Lung (tissue), 12 donors: ENCODE results near the gene RABIF. TPM values are rescaled to one million over a fixed set of nuclear protein-coding genes. Genes with fewer than 3 reads are reported as not detected.

Experiments
- ATAC-seq: fragments of 200-7000 bp; cut with Tn5 transposase; one replicate; pipeline ENCODE4 v1.9.1; 2020; ENCODE audit warnings: moderate number of reproducible peaks; ENCODE audit not compliant: insufficient read depth, low FRiP score
- DNase-seq, 3 donors: peaks; one replicate each; pipeline ENCODE4 v3.0.0-alpha.2; 2013 to 2017
- H3K27ac ChIP-seq, 2 donors: one replicate each; pipeline ENCODE4 v1.5.1; 2013; ENCODE audit warnings: mild to moderate bottlenecking in 2 of 2, moderate library complexity in 2 of 2, control low read depth in 1 of 2, inconsistent platforms in 1 of 2, low read depth in 1 of 2, low read length in 1 of 2
- H3K27me3 ChIP-seq, 3 donors: one replicate each; pipeline ENCODE4 v1.5.1; 2013; ENCODE audit warnings: low read length in 2 of 3; ENCODE audit not compliant: control insufficient read depth in 3 of 3, insufficient read depth in 3 of 3
- H3K36me3 ChIP-seq, 4 donors: one replicate each; pipeline ENCODE4 v1.5.1; 2013; ENCODE audit warnings: low read length in 4 of 4, mild to moderate bottlenecking in 1 of 4, moderate library complexity in 1 of 4; ENCODE audit not compliant: control insufficient read depth in 4 of 4, insufficient read depth in 4 of 4
- H3K4me1 ChIP-seq, 5 donors: one replicate each; pipeline ENCODE4 v1.5.1; 2013; ENCODE audit warnings: low read length in 5 of 5, mild to moderate bottlenecking in 2 of 5, moderate library complexity in 1 of 5; ENCODE audit not compliant: control insufficient read depth in 5 of 5, insufficient read depth in 5 of 5
- H3K4me3 ChIP-seq: one replicate; pipeline ENCODE4 v1.5.1; 2013; ENCODE audit warnings: mild to moderate bottlenecking, control low read depth, moderate library complexity
- H3K9ac ChIP-seq, 2 donors: one replicate each; pipeline ENCODE4 v1.5.1; 2013; ENCODE audit warnings: low read length in 2 of 2, control low read depth in 1 of 2; ENCODE audit not compliant: insufficient read depth in 1 of 2
- H3K9me3 ChIP-seq, 4 donors: one replicate each; pipeline ENCODE4 v1.5.1; 2013; ENCODE audit warnings: low read length in 3 of 4, mild to moderate bottlenecking in 1 of 4, moderate library complexity in 1 of 4; ENCODE audit not compliant: control insufficient read depth in 4 of 4, insufficient read depth in 3 of 4
- CTCF ChIP-seq: IDR thresholded peaks from 2 replicates; pipeline ENCODE4 v1.5.1; 2012; ENCODE audit warnings: mild to moderate bottlenecking; ENCODE audit errors: control extremely low read depth, extremely low read depth
- WGBS, 2 donors: extraction: QIAGEN DNeasy Blood & Tissue Kit; methylation state at CpG; one replicate each; pipeline ENCODE4 v1.1.7; 2013; 5-methylcytosine and 5-hydroxymethylcytosine counted together
- polyA plus RNA-seq, 2 donors: library from polyadenylated mRNA; stranded (reverse); fragments of 200-250 nt; gene quantifications; one replicate each; pipeline ENCODE4 v1.2.1, GENCODE V29; 2013
- total RNA-seq, 2 donors: library from RNA; depleted of rRNA in 1 of 2; stranded (reverse); fragments of >200 nt in 1 of 2; gene quantifications; one replicate each; pipeline ENCODE4 v1.2.1, GENCODE V29; 2014 to 2021
- donor health status: control.
- donor health status: control.
- donor health status: Bipolar disorder and iron deficiency.
- donor health status: healthy.
- donor health status: DM: yes; HTN: yes; CAD: no.

Gene RABIF
- total and polyA plus RNA-seq, 4 donors = 6.2 to 10.3 (median 8.2) TPM

DNA sequence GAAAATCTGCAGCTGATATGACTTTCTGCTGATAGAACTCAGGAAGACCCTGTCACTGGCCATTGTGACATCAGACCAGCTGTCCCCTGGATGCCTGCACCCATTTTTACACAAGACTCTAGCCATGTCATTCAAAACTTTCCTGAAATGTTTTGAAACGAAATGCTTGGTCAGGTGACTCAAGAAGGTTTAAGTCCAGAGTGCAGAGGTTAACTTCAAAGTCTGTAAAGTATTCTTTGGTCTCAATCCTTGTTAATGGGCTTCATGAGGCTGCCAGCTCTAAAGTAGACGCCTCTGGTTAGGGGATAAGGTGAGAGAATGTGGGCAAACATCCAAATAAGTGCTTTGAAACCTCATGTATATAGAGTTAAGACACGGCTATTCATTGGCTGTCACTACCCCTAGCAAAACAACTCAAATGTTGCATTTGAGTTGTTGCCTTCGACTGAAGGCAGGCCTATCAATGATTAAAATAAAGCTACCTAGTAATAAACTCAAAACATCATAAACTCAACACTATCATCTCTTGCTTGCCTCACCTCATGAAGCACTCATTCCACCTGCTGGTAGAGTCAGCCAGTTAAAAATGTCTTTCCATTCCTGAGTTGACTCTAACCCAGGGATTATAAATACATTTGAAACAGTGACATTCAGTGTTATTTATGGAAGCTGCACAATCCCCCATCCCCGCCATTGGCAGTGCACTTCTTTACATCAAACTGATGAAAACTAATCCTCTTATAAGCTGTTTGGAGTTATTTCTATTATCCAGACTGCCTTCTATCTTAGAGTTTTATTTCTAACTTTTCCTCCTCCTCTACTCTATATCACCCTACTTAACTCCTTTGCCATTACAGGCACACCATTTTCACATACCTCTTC, 26.0 kb downstream of the RABIF start:
- no peak for TF ChIP-seq CTCF
- Histone ChIP-seq H3K9ac (no peak overlapping the region), H3K27me3 (no peaks in the 10 kb centered on the region), H3K27ac (no peak overlapping the region), H3K4me3 (no peak overlapping the region), H3K36me3 (no peaks in the 10 kb centered on the region), H3K9me3 (no peaks in the 10 kb centered on the region), H3K4me1 (peaks cover 0 to 16% (median 7%) of the 10 kb centered on the region in 5 donors)
- DNase-seq (no peak), ATAC-seq (no peak)
- 72 to 73% methylated on average over 5 of the region's 5 CpGs for WGBS, 2 donors

DNA sequence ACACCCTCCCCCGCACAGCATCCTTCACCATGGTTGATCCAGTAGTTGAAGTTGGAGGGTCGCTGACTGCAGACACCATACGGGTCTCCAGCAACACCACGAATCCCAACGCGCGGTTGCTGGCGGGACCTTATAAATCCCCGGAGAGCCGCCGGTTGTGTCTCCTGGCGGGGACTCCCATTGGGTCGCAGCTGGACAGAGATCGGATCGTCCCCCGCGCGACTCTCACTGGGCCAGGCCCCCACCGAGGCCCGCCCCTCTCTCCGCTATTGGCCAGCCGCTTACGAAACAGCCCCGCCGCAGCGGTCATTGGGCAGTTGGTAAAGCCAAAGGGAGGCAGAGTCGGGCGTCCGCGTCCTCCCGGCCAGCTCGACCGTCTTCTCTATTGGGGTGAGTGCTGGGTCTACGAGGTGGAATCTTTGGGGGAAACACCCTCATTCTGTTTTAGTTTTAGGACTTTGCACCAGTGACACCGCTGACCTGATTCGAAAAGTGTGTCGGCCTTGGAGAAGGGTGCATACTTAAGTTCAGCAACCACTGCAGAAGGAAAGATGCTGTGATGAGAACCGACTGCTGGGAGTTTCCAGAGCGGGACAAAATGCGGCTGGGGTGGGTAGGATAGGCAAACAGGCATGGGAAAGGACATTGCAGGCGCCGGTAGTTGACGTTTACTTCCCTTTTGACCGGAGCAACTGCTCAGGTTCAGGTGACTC, 27.4 kb downstream of the RABIF start:
- H3K9ac ChIP-seq = peak overlapping the region in 1 of 2 donors; percentile 52

GRCh38 chr1:202860744-202861419, 28.1 kb downstream of the RABIF start:
- peaks cover 0 to 18% (median 8%) of the 10 kb centered on the region in 5 donors for H3K4me1 ChIP-seq
- DNase-seq (peak; percentile 74 to 80 (median 80)), ATAC-seq (peak; percentile 73)
- no peaks in the 10 kb centered on the region for H3K27me3 ChIP-seq
- no peaks in the 10 kb centered on the region for H3K36me3 ChIP-seq
- no peak overlapping the region for H3K9ac ChIP-seq
- H3K27ac ChIP-seq = peak overlapping the region in 1 of 2 donors; percentile 7
- no peaks in the 10 kb centered on the region for H3K9me3 ChIP-seq
- WGBS, 2 donors = 2 to 3% methylated on average over 49 to 50 of the region's 50 CpGs
- H3K4me3 ChIP-seq = peak overlapping the region; percentile 59
- TF ChIP-seq CTCF = no peak

More for the DNA sequence above, 27.4 kb downstream of the RABIF start:
- peak; percentile 94 to 95 (median 95) for DNase-seq
- Histone ChIP-seq H3K27me3 (no peaks in the 10 kb centered on the region), H3K9me3 (no peaks in the 10 kb centered on the region), H3K4me1 (peaks cover 0 to 18% (median 8%) of the 10 kb centered on the region in 5 donors), H3K27ac (peak overlapping the region in 1 of 2 donors; percentile 21), H3K36me3 (no peaks in the 10 kb centered on the region), H3K4me3 (peak overlapping the region; percentile 59)
- TF ChIP-seq CTCF = no peak
- peak; percentile 91 for ATAC-seq
- 0 to 1% methylated on average over 44 of the region's 44 CpGs for WGBS, 2 donors
